H1 (cell line): ENCODE data around the gene MAFF. TPM values are rescaled to one million over a fixed set of nuclear protein-coding genes. Genes with fewer than 3 reads are reported as not detected.
A peak's percentile ranks its signal among the peaks of the same experiment; 100 is the strongest.

Experiments
- CTCF ChIA-PET: fragments of 300-600 bp; sonication (Branson Sonifier 250); formaldehyde crosslinking; loops from one replicate; lab custom pipeline; 2021; ENCODE audit not compliant: partially characterized antibody; lab: Charles Lee
- POLR2A ChIA-PET: fragments of 300-600 bp; sonication (Branson Sonifier 250); formaldehyde crosslinking; loops from one replicate; lab custom pipeline; 2021; ENCODE audit warnings: inconsistent platforms; ENCODE audit not compliant: partially characterized antibody; lab: Charles Lee
- DNase-seq, 2 experiments: peaks; one replicate each; pipeline versions ENCODE4 v3.0.0 to v3.0.0-alpha.2; 2010 to 2022; ENCODE audit warnings: low spot score in 2 of 2, low read depth in 1 of 2, mixed read lengths in 1 of 2
- FAIRE-seq: peaks from 2 replicates; lab custom pipeline; 2011; peaks lifted over from hg19 to GRCh38; lab: Jason Lieb, UNC
- H2AFZ ChIP-seq: 2 replicates; pipeline ENCODE4 v1.8.1; 2012; ENCODE audit warnings: low read length, inconsistent platforms
- H2AK5ac ChIP-seq: 2 replicates; pipeline ENCODE4 v1.6.1; 2013; ENCODE audit warnings: low read depth, low read length
- H2BK120ac ChIP-seq: replicated peaks from 2 replicates; pipeline ENCODE3; 2013; ENCODE audit warnings: low read depth, low read length, inconsistent platforms
- H2BK12ac ChIP-seq: 2 replicates; pipeline ENCODE4 v1.6.1; 2013; ENCODE audit warnings: low read depth, low read length
- H2BK15ac ChIP-seq: 2 replicates; pipeline ENCODE4 v1.6.1; 2013; ENCODE audit warnings: low read length
- H2BK20ac ChIP-seq: 2 replicates; pipeline ENCODE4 v1.6.1; 2013; ENCODE audit warnings: low read length
- H2BK5ac ChIP-seq: 2 replicates; pipeline ENCODE4 v1.6.1; 2013; ENCODE audit warnings: low read depth, low read length
- H3K14ac ChIP-seq: 2 replicates; pipeline ENCODE4 v1.6.1; 2013; ENCODE audit warnings: inconsistent platforms; ENCODE audit not compliant: insufficient read length
- H3K18ac ChIP-seq: 2 replicates; pipeline ENCODE4 v1.6.1; 2013; ENCODE audit warnings: low read length; ENCODE audit errors: extremely low read depth
- H3K23ac ChIP-seq: 2 replicates; pipeline ENCODE4 v1.6.1; 2013; ENCODE audit warnings: inconsistent platforms; ENCODE audit not compliant: insufficient read length
- H3K23me2 ChIP-seq: 2 replicates; pipeline ENCODE4 v1.6.1; 2013; ENCODE audit warnings: low read depth, low read length
- H3K27ac ChIP-seq: 2 replicates; pipeline ENCODE4 v1.6.1; 2011; ENCODE audit warnings: low read depth, low read length, inconsistent platforms
- H3K27me3 ChIP-seq, 4 experiments: replicated peaks in 1 of 4; 1 replicate in 1 of 4; 2 replicates in 3 of 4; pipeline versions ENCODE4 v1.6.1 to v1.8.1; 2011 to 2013; ENCODE audit warnings: low read length in 3 of 4, mild to moderate bottlenecking in 3 of 4, inconsistent platforms in 2 of 4, mixed read lengths in 2 of 4, moderate library complexity in 1 of 4; ENCODE audit not compliant: control insufficient read depth in 3 of 4, insufficient read depth in 3 of 4; ENCODE audit errors: extremely low read depth in 1 of 4
- H3K36me3 ChIP-seq, 4 experiments: 2 replicates each; pipeline versions ENCODE4 v1.6.1 to v1.8.1; 2011 to 2013; ENCODE audit warnings: mild to moderate bottlenecking in 4 of 4, low read length in 3 of 4, moderate library complexity in 2 of 4, control low read depth in 1 of 4, inconsistent platforms in 1 of 4; ENCODE audit not compliant: insufficient read depth in 4 of 4, control insufficient read depth in 2 of 4
- H3K4ac ChIP-seq: replicated peaks from 2 replicates; pipeline ENCODE3; 2013; ENCODE audit warnings: low read length, low read depth, mixed read lengths, inconsistent platforms; ENCODE audit not compliant: insufficient read length
- H3K4me1 ChIP-seq, 4 experiments: replicated peaks in 1 of 4; 1 replicate in 1 of 4; 2 replicates in 3 of 4; pipeline versions ENCODE4 v1.6.1 to v1.8.1; 2011 to 2013; ENCODE audit warnings: low read length in 3 of 4, inconsistent platforms in 2 of 4, mixed read lengths in 1 of 4; ENCODE audit not compliant: insufficient read depth in 4 of 4, control insufficient read depth in 3 of 4
- H3K4me2 ChIP-seq, 2 experiments: 2 replicates each; pipeline versions ENCODE4 v1.6.1 to v1.8.1; 2011 to 2013; ENCODE audit warnings: low read depth in 2 of 2, low read length in 2 of 2, control low read depth in 1 of 2, inconsistent platforms in 1 of 2, mild to moderate bottlenecking in 1 of 2; ENCODE audit not compliant: insufficient read depth in 1 of 2
- H3K4me3 ChIP-seq, 4 experiments: fragments of 200-600, 300-600 bp in 1 of 4; sonication (generic), shearing (Covaris generic), sonication (Bioruptor Twin) in 1 of 4; 2 replicates each; pipeline versions ENCODE4 v1.5.1 to v1.8.1; 2011 to 2016; ENCODE audit warnings: low read length in 4 of 4, low read depth in 3 of 4, control low read depth in 2 of 4, inconsistent platforms in 2 of 4, mild to moderate bottlenecking in 2 of 4, mixed read lengths in 1 of 4, moderate library complexity in 1 of 4; ENCODE audit not compliant: insufficient read depth in 2 of 4; ENCODE audit errors: extremely low read depth in 1 of 4
- H3K56ac ChIP-seq: replicated peaks from 2 replicates; pipeline ENCODE3; 2013; ENCODE audit warnings: low read depth, mild to moderate bottlenecking, mixed read lengths, low read length, inconsistent platforms; ENCODE audit not compliant: insufficient read length
- H3K79me1 ChIP-seq: 2 replicates; pipeline ENCODE4 v1.6.1; 2013; ENCODE audit warnings: low read depth, low read length, control low read depth
- H3K79me2 ChIP-seq, 2 experiments: 2 replicates each; pipeline versions ENCODE4 v1.6.1 to v1.8.1; 2012 to 2013; ENCODE audit warnings: low read length in 2 of 2, mild to moderate bottlenecking in 2 of 2, inconsistent platforms in 1 of 2; ENCODE audit not compliant: insufficient read depth in 2 of 2, control insufficient read depth in 1 of 2
- H3K9ac ChIP-seq, 4 experiments: replicated peaks in 1 of 4; 1 replicate in 1 of 4; 2 replicates in 3 of 4; pipeline versions ENCODE4 v1.6.1 to v1.8.1; 2011 to 2013; ENCODE audit warnings: low read depth in 3 of 4, low read length in 3 of 4, control low read depth in 2 of 4, mild to moderate bottlenecking in 2 of 4, moderate library complexity in 2 of 4, inconsistent platforms in 1 of 4; ENCODE audit errors: extremely low read depth in 1 of 4
- H3K9me3 ChIP-seq, 2 experiments: 2 replicates each; pipeline versions ENCODE4 v1.6.1 to v1.8.1; 2012 to 2013; ENCODE audit warnings: mild to moderate bottlenecking in 2 of 2, moderate library complexity in 2 of 2, control low read depth in 1 of 2, inconsistent platforms in 1 of 2, low read depth in 1 of 2, low read length in 1 of 2, mixed read lengths in 1 of 2; ENCODE audit not compliant: insufficient read depth in 2 of 2
- H4K20me1 ChIP-seq, 2 experiments: replicated peaks in 1 of 2; 2 replicates each; pipeline versions ENCODE3 to v1.8.1; 2011 to 2013; ENCODE audit warnings: inconsistent platforms in 2 of 2, low read length in 2 of 2, mild to moderate bottlenecking in 1 of 2; ENCODE audit not compliant: insufficient read depth in 2 of 2, control insufficient read depth in 1 of 2
- H4K5ac ChIP-seq: 2 replicates; pipeline ENCODE4 v1.6.1; 2013; ENCODE audit warnings: low read length, low read depth, mixed read lengths, inconsistent platforms; ENCODE audit not compliant: insufficient read length
- H4K8ac ChIP-seq: 2 replicates; pipeline ENCODE4 v1.8.0; 2013; ENCODE audit warnings: mild to moderate bottlenecking, moderate library complexity, low read length, inconsistent platforms; ENCODE audit not compliant: insufficient read depth; ENCODE audit errors: extremely low read depth
- H4K91ac ChIP-seq: replicated peaks from 2 replicates; pipeline ENCODE3; 2013; ENCODE audit warnings: low read length, mixed read lengths, inconsistent platforms; ENCODE audit not compliant: insufficient read length
- CHD2 ChIP-seq: IDR thresholded peaks from 2 replicates; pipeline ENCODE4 v1.6.1; 2012; ENCODE audit warnings: low read length, improper control_type of control experiment
- EP300 ChIP-seq, 2 experiments: IDR thresholded peaks; 1 replicate in 1 of 2; 2 replicates in 1 of 2; pipeline ENCODE4 v1.6.1; 2011 to 2012; ENCODE audit warnings: low read depth in 2 of 2, low read length in 2 of 2, mild to moderate bottlenecking in 2 of 2, borderline replicate concordance in 1 of 2, inconsistent platforms in 1 of 2, moderate library complexity in 1 of 2
- FOSL1 ChIP-seq: IDR thresholded peaks from 2 replicates; pipeline ENCODE4 v1.6.1; 2011; ENCODE audit warnings: mild to moderate bottlenecking, low read depth, low read length, moderate library complexity; ENCODE audit not compliant: insufficient read depth
- GTF2F1 ChIP-seq: IDR thresholded peaks from 2 replicates; pipeline ENCODE4 v1.6.1; 2012; ENCODE audit warnings: low read depth, low read length, improper control_type of control experiment, borderline replicate concordance
- MAFK ChIP-seq: IDR thresholded peaks from 2 replicates; pipeline ENCODE4 v1.6.1; 2012; ENCODE audit warnings: low read depth, mild to moderate bottlenecking, improper control_type of control experiment, low read length
- RAD21 ChIP-seq, 2 experiments: IDR thresholded peaks in 1 of 2; conservative IDR thresholded peaks in 1 of 2; 2 replicates each; pipeline ENCODE4 v1.6.1; 2011; ENCODE audit warnings: low read depth in 2 of 2, low read length in 2 of 2, improper control_type of control experiment in 1 of 2, inconsistent platforms in 1 of 2, mild to moderate bottlenecking in 1 of 2, moderate library complexity in 1 of 2
- SAP30 ChIP-seq: fragments of 300-600 bp; sonication (generic); IDR thresholded peaks from 2 replicates; pipeline ENCODE4 v1.7.1; 2012; ENCODE audit warnings: low read length, moderate library complexity, mild to moderate bottlenecking, inconsistent platforms; ENCODE audit not compliant: insufficient read depth, insufficient replicate concordance
- YY1 ChIP-seq: IDR thresholded peaks from 2 replicates; pipeline ENCODE4 v1.6.1; 2011; ENCODE audit warnings: low read depth, mild to moderate bottlenecking, low read length
- ZNF274 ChIP-seq: IDR thresholded peaks from 2 replicates; pipeline ENCODE4 v1.7.0; 2012; ENCODE audit warnings: low read length, borderline replicate concordance; ENCODE audit errors: extremely low read depth
- WGBS, 2 experiments: shearing (Covaris generic) in 1 of 2; methylation state at CpG; one replicate each; pipeline versions ENCODE4 v1.1.6 to v1.1.7; 2013 to 2015; ENCODE audit warnings: low lambda C conversion rate in 2 of 2, mixed read lengths in 2 of 2, inconsistent platforms in 1 of 2, low coverage in 1 of 2, missing lambda C conversion rate in 1 of 2; ENCODE audit not compliant: insufficient replicate concordance in 2 of 2, insufficient coverage in 1 of 2, insufficient read length in 1 of 2; ENCODE audit errors: extremely low coverage in 1 of 2, missing lambda C conversion rate in 1 of 2; 5-methylcytosine and 5-hydroxymethylcytosine counted together
- polyA plus RNA-seq, 7 experiments: library from polyadenylated mRNA; depleted of rRNA in 3 of 7; stranded (reverse) in 5 of 7; unstranded in 2 of 7; fragments of >200 nt in 5 of 7; fragments of 200-250 nt in 2 of 7; gene quantifications; 1 replicate in 5 of 7; 2 replicates in 1 of 7; 4 replicates in 1 of 7; pipeline versions ENCODE4 v1.2.1 to v1.2.3, GENCODE V29; 2011 to 2013; ENCODE audit warnings: missing spikeins in 2 of 7, mixed read lengths in 2 of 7
- total RNA-seq: library from RNA; stranded (reverse); fragmentation: NEBNext Ultra II Directional; extraction: Animal tissue kit (Norgen Biotek cat#: 25700); gene quantifications from 2 replicates; pipeline ENCODE4 v1.2.1, GENCODE V29; 2021

MAFF gene
- total and polyA plus RNA-seq, 2 of the 8 experiments (the other 6 are each of a cell fraction or from before 2014, with no cell fraction given): 1.5 to 6.3 TPM

DNA sequence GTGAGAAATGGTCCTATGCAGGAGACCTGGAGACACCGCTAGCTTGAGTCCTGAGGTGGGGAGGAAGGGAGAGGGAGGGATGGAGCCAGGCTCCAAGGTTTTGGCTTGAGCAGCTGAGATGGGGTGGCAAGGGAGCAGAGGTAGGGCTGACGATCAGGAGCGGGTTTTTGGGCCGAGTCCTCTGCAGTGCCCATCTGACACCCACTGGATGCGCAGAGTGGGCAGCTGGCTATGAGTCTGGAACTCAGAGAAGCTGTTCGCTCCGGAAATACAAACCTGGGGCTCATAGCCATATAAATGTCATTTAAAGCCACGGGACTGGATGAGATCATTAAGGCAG, 453 bp upstream of the MAFF start:
- Histone ChIP-seq H3K9me3 (no peaks in the 10 kb centered on the region), H3K56ac (no peak overlapping the region), H2BK120ac (no peak overlapping the region)
- no peak for TF ChIP-seq GTF2F1
- TF ChIP-seq RAD21 (IDR thresholded peaks at IDR 0.05 in 1 of 2, conservative IDR thresholded peaks at IDR 0.05 in 1 of 2; ENCODE audit: low read depth in 2 of 2, low read length in 2 of 2): no peak
- no peak for TF ChIP-seq MAFK
- TF ChIP-seq FOSL1: no peak
- TF ChIP-seq YY1: no peak
- TF ChIP-seq SAP30: no peak
- no peak for TF ChIP-seq CHD2
- TF ChIP-seq EP300 (IDR thresholded peaks at IDR 0.05; ENCODE audit: borderline replicate concordance in 1 of 2, low read depth in 2 of 2, low read length in 2 of 2): no peak
- no peak for TF ChIP-seq ZNF274
- TF ChIP-seq, all 59 proteins: peak for 0
- Histone ChIP-seq H3K79me1 (no peaks in the 10 kb centered on the region), H3K27me3 (peaks cover 0 to 14% (median 11%) of the 10 kb centered on the region in 4 experiments; a peak in 5 of 7 replicates), H3K9ac (peak overlapping the region in 3 of 4 experiments; percentile 14 to 48 (median 29); a peak in 4 of 7 replicates), H2BK20ac (no peak overlapping the region), H3K23ac (no peak overlapping the region), H3K4me1 (peaks cover 0 to 10% (median 6%) of the 10 kb centered on the region in 4 experiments; a peak in 6 of 7 replicates), H2BK12ac (0 out of 2 replicates have a peak overlapping the region, but pooled peaks have one; percentile 29), H3K79me2 (peaks cover 2 to 15% of the 10 kb centered on the region in 2 experiments; a peak in 2 of 4 replicates), H4K8ac (no peak overlapping the region), H3K36me3 (no peaks in the 10 kb centered on the region), H4K20me1 (peaks cover 5 to 11% of the 10 kb centered on the region in 2 experiments), H3K23me2 (peaks cover 17% of the 10 kb centered on the region), H3K27ac (no peak overlapping the region), H3K4me2 (peak overlapping the region; percentile 76 to 79), H2BK5ac (0 out of 2 replicates have a peak overlapping the region, but pooled peaks have one; percentile 3), H3K14ac (no peak overlapping the region), H3K18ac (0 out of 2 replicates have a peak overlapping the region, but pooled peaks have one; percentile 13), H2AFZ (peak overlapping the region; percentile 85), H4K91ac (no peak overlapping the region), H3K4me3 (peak overlapping the region; percentile 47 to 82 (median 59)), H2AK5ac (no peak overlapping the region), H4K5ac (no peak overlapping the region), H3K4ac (no peak overlapping the region), H2BK15ac (peak overlapping the region; percentile 97)
- POLR2A ChIA-PET: interaction anchor here (0.6 to 6.6 kb wide), 10 partner anchors 9 to 133 kb away, joined by 3 to 65 read pairs (median 8); partner anchors contain the start of gene PLA2G6
- no peak for DNase-seq
- CTCF ChIA-PET: interaction anchor here (0.7 to 1.5 kb wide), 6 partner anchors 8 to 103 kb away, joined by 3 to 7 read pairs (median 4); no protein-coding TSS in a partner anchor
- no peak for FAIRE-seq
- WGBS, 2 experiments: 25% methylated on average over 8 of the region's 8 CpGs; no CpG with 5 or more reads in 1 of the 2 experiments
